GM21528 (cell line): ENCODE measurements around the gene GUCY1A2.

Source experiments
- ATAC-seq: cut with Tn5 transposase; IDR thresholded peaks from one replicate; pipeline ENCODE4 v1.9.1; 2021; ENCODE audit warnings: mild to moderate bottlenecking, moderate library complexity; ENCODE audit not compliant: unreplicated experiment, low FRiP score

The GUCY1A2 gene

GRCh38 chr11:107006076-107006833, 12.0 kb downstream of the GUCY1A2 start:
- no peak for ATAC-seq

- ATAC-seq = no peak
Observed at GRCh38 chr11:106999196-106999595, 19.1 kb downstream of the GUCY1A2 start.

- ATAC-seq = no peak
Observed at GRCh38 chr11:106998916-106999188, 19.4 kb downstream of the GUCY1A2 start.

- no peak for ATAC-seq
Observed at GRCh38 chr11:106998116-106998915, 20.0 kb downstream of the GUCY1A2 start.

- no peak for ATAC-seq
Observed at GRCh38 chr11:106997227-106997626, 21.0 kb downstream of the GUCY1A2 start.

DNA sequence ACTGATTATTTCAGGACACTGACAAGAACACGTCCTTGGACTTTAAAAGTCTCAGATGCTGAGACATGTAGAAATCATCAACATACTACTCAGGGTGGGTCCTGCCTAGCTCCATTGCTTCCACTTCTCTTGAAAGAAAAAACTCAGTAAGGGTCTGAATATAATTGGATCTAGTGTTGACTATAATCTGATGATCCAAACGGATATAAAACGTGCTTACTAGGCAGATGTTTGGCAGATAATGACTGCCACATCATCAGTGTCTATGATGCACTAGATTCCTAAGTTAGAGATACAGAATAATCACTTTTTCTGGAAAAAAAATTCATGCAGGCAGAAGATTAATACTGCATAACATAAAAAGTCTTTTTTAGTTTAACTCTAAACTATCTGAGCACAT, 21.6 kb downstream of the GUCY1A2 start:
- no peak for ATAC-seq

DNA sequence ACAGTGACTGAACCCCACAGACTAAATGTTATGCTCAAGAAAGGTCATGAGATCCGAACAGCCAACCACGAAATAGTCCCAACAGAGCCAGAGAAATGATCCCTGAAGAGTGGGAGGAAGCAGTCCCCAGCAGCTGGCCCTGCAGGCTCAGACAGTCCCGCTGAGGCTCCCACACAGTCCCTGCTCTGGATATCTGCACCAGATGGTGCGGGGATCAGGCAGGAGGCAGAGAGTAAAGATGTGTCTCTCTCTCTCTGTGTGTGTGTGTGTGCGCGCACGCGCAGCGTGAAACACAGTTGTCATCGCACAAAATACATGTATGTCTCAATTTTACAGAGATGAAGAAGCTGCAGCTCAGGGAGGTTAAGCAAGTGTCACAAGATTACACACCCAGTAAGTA, 27.9 kb downstream of the GUCY1A2 start:
- ATAC-seq = no peak

- no peak for ATAC-seq
Observed at GRCh38 chr11:106989078-106989455, 29.2 kb downstream of the GUCY1A2 start.

GRCh38 chr11:106988151-106989077, 29.9 kb downstream of the GUCY1A2 start:
- ATAC-seq = no peak

DNA sequence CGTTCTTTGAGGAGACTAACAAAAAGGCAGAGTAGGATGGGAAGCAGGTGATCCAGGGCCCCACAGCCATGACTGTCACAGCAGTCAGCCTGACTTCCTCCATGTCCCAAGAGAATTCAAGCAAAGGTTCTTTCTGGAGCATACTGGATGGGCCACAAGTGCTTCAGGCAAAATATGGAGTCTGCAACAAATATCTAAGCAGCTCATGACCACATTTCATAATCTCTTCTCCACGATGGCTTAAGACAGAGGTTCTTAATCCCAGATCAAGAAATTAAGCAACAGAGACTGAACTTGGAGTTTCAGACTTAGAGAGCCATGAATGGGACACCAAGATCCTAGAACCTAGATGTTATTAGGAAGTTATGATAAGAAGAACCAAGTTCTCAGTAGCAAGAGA, 31.6 kb downstream of the GUCY1A2 start:
- ATAC-seq = no peak

- no peak for ATAC-seq
Observed at GRCh38 chr11:106986261-106986660, 32.0 kb downstream of the GUCY1A2 start.

DNA sequence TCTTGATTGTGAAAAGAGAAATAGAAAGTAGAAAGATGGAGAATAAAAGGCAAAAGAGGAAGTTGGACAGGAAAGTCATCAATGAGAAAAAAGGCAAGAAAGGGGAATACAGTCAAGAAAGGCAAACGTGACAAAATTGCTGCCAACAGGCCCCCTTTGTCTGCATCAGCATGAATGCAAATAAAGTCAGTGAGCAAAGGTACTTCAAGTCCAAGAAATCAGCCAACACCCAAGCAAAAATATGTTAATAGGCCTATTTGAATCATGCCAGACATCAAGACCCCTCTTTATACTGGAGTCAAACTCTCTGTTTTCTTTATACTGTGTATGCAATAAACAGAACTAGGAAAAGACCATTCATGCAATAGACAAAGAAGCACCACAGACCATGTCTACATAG, 34.3 kb downstream of the GUCY1A2 start:
- ATAC-seq = no peak

DNA sequence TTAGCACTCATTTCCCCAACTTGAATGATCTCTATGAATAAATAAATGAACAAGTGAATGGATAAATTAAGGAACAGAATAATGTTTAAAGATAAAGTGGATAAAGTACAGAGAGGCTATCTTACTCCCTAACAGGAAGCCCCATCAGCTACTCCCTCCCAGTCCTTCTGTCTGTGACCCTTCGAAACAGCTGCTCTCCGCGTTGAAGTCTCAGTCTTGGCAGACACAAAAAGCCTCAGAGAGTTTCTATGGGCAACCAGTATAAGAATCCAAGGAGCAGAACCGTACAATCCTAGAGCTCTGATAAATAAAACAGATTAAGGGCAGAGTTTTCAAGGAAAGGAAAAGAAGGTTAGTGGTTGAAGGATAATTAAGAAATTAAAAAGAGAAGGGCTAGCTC, 35.0 kb downstream of the GUCY1A2 start:
- ATAC-seq = no peak

DNA sequence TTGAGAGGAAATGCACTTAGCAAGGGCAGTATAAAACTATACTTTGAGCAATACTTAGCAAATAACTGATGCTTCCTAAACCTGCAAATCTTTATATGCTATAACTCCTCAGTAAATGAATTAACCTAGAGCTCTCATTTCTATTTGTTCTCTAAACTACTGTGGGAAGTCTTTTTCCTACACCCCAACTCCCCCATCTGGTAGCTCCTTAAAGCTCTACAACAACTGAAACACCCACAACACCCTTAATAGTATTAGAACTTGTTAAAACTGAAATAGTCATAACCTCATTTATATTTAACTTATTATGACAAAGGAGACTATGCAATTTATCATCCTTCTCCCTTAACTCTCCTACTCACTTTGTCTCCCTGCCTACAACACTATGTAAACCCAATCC, 43.4 kb downstream of the GUCY1A2 start:
- no peak for ATAC-seq

- no peak for ATAC-seq
Observed at GRCh38 chr11:106971864-106972263, 46.4 kb downstream of the GUCY1A2 start.

- ATAC-seq = no peak
Observed at GRCh38 chr11:106969644-106970355, 48.5 kb downstream of the GUCY1A2 start.

DNA sequence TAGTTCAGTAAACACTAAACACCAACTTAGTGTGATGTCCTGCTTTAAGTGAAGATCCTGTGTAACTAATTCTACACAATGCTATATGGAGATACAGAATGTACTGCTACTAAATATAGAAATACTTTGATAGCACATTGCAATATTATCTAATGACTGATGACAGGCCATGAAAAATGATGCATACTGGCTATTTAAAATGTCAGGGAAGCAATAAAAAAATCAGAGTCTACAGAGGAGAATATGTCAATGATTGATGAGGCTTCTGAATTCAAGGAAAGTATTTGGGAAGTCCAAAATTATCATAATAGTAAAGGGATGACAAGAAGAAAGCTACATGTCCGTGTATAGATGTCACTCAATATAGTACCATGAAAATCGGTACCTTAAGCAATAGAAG, 55.3 kb downstream of the GUCY1A2 start:
- no peak for ATAC-seq

DNA sequence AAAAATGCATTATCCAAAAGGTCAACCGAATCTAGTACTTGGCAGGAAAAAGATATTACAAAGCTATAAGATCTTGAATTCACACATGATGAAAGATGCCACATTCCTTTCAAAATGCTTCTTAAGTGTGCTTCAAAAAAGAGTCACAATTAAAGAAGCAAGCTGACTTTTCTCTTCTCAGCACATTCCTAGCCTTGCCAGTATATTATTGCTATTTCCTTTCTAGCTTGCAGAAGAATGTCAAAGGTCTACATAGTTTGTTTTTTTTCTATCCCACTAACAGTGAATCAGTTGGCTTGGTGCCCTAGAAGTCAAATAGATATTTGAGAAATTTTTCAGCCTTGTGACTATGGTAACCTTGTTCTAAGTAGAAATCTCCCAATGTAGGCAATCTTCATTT, 56.8 kb downstream of the GUCY1A2 start:
- no peak for ATAC-seq

DNA sequence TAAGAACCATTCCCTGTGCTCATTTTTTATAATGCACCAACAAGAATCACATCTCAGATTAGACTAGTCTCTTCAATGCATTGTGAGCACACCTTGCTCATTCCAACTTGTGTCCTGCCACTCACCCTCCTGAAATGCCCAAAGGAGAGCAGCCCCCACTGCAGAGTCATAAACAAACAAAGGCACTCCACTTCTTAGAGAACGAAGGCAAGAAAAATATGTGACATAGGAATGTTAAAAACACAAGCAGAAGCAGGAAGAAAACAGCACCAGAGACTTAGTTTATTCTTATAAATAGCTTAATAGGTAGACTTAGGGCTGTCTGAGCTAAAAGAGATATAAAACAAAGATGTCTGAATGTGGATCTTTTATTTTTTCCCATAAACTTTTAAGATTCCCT, 57.2 kb downstream of the GUCY1A2 start:
- no peak for ATAC-seq

DNA sequence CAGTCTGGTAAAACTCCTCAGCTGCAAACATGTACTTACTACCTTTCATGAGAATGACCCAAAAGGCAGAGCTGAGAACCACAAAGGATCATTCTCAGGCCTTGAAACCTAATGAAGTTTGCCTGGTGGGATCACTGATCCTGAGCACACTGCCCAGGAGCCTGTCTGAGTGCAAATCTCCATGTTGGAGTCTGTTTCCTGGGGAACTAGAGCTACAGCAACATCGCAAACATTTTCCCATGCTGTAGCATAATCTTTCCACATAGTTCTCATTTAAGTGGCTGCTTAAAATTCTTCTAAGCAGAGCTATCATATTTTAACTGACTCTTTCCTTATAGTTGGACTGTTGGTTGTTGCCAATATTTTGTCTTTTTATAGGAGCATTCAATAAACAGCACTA, 58.5 kb downstream of the GUCY1A2 start:
- no peak for ATAC-seq

DNA sequence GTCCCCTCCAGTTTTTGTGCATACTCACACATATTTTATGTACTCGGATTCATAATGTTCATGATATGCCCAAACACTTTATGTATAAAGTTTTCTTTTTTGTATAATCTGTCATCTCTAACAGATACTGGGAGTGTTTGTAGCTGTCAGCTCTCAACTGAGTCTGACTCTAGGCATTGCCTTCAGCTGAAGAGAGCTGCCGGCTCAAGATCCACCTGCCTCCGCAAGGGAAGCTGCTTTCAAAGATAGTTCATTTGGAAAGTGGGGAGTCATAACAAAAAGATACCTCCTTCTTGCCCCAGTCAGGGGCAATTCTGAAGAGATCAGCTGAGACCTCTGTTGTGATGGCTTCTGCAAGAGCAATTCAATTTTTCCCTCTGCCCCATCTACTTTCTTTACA, 58.9 kb downstream of the GUCY1A2 start:
- ATAC-seq = no peak
